HG02588 (cell line): ENCODE measurements around the gene TCF7.
"Not testable (repeated sequence)": the region's sequence is repeated elsewhere in the genome, so short reads cannot be mapped to it uniquely, and the experiment has no call there.

Experiments
- ATAC-seq: cut with Tn5 transposase; IDR thresholded peaks from one replicate; pipeline ENCODE4 v1.9.1; 2021; ENCODE audit warnings: mild to moderate bottlenecking, moderate library complexity; ENCODE audit not compliant: unreplicated experiment

TCF7 gene

DNA sequence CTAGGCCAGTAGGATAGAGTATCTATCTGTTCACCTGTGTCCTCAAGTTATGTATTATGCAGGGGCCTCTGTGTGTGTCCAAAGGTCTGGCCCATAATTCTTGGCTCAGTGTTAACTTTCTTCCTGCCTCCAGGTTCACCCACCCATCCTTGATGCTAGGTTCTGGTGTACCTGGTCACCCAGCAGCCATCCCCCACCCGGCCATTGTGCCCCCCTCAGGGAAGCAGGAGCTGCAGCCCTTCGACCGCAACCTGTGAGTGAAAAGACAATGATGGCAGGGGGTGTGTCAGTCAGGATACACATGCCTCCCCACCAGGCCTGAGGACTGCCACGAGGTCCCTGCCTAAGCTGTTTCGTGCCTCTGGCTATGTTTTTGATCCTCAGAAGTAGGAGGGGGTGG, 27.6 kb downstream of the TCF7 start:
- no peak for ATAC-seq

GRCh38 chr5:134142806-134143205, 28.3 kb downstream of the TCF7 start:
- no peak for ATAC-seq

DNA sequence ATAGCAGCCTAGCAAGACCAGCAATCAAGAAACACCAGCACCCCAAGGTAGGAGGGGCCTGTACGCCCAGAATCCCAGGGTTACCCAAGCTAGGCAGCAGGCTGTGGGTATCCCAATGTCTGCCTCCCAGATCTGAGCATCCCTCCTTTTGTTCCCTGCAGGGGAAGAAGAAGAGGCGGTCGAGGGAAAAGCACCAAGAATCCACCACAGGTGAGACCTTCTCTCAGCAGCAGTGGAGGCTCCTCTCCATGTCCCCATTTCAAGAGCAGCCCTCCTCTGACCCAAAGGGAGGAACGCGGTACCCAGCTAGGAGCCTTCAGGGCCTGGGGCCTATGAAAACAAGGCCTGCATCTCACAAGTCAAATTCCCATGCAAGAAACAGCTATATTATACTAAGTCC, 28.9 kb downstream of the TCF7 start:
- no peak for ATAC-seq

DNA sequence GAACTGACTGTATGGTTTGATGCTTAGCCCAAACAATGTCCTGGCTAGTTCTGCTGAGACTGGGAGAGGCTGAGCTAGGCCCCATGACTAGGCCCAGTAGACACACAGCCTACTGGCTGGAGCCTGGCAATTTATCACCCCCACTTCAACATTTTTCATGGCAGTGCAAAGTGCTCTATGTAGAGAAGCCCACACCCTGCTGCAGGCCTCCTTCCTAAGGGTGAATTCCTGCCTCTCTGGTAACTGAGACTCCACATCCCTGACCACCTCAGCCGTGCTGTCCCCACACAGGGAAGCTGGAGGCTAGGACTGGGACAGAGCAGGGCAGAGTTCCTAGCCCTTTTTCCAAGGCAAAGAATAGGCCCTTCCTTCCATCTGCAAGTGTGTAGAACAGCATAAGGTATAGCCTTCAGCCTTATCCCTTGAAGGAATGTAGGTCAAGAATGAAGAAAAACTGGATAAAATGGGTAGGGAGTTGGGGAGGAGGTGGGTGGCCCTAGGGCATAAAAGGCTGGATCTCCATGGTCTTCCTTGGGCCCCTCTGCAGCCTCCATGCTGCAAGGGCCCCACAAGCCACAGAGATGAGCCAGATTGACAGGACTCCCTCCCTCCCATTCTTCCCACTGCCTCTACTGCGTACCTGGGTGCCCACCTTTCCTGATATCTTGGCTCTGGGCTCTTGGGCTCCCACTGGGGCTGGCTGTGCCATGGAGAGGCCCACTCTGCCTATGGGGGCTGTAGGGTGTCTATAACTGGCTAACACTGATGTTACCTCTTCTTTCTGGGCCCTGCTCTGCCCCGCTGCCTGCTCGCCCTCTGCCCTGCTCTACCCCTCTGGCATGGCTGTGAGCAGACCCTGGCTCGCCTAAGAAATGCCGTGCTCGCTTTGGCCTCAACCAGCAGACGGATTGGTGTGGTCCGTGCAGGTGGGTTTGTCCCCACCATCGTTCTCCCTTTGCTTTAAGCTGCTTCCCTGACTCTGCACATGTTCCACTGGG, 29.8 kb downstream of the TCF7 start:
- no peak for ATAC-seq

DNA sequence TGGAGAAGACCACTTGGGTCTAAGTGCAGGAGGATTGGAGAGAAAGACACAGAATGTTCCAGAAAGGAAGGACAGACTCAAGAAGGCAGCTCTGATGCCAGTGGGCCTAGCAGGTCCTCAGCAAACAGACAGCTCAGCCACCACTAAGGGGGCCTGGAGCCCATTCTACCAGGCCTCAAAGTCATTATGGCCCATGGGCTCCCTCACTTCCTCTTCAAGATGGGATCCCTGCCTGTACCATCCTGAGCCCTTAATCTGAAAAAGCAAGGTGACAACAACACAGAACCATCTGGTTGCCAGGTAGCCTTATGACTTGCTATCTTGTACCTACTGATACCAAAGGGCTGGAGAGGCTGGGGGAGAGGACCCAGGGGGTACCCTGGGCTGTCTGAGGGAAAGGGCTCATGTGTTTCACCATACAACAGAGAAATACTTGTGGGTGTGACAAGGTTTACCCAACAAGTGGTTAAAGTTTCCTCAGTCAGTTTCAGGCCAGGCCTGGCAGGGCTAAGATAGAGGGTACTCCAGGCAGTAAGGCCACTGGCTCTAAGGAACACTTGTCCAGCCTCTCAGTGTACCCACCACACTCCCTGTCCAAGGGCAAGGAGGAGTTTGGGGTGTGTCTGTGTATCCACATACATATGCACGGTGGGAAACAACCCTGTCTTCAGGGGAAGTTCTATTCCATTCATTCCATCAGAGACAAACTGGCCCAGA, 30.7 kb downstream of the TCF7 start:
- ATAC-seq: no peak

GRCh38 chr5:134145779-134146581, 31.5 kb downstream of the TCF7 start:
- no peak for ATAC-seq

- no peak for ATAC-seq
Observed at GRCh38 chr5:134146651-134147518, 32.4 kb downstream of the TCF7 start.

- ATAC-seq: no peak
Observed at GRCh38 chr5:134148316-134148715, 33.8 kb downstream of the TCF7 start.

GRCh38 chr5:134148986-134149539, 34.6 kb downstream of the TCF7 start:
- no peak for ATAC-seq

GRCh38 chr5:134149571-134150303, 35.3 kb downstream of the TCF7 start:
- ATAC-seq: no peak

- ATAC-seq: no peak
Observed at GRCh38 chr5:134151723-134152122, 37.2 kb downstream of the TCF7 start.

DNA sequence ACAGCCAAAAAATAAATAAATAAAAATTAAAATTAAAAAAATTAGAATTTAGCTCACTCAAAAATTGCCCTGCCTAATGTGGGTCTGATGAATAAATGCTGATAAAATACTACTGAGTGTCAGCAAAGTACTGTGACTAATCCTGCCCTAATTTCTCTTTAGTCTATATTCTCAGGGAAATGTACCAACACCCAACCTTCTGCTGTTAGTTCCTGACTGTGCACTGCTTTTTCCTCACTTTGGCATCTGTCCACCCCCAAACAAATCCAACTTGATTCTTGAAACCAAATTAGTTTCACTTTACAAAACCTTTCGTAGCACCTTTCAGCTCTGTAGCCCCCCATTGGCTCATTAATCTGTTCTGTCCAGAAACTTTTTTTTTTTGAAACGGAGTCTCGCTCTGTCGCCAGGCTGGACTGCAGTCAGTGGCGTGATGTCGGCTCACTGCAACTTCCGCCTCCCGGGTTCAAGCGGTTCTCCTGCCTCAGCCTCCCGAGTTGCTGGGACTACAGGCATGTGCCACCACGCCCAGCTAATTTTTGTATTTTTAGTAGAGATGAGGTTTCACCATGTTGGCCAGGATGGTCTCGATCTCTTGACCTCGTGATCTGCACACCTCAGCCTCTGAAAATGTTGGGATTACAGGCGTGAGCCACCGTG, 37.8 kb downstream of the TCF7 start:
- ATAC-seq: not testable (repeated sequence)

GRCh38 chr5:134153241-134153640, 38.8 kb downstream of the TCF7 start:
- ATAC-seq: no peak

DNA sequence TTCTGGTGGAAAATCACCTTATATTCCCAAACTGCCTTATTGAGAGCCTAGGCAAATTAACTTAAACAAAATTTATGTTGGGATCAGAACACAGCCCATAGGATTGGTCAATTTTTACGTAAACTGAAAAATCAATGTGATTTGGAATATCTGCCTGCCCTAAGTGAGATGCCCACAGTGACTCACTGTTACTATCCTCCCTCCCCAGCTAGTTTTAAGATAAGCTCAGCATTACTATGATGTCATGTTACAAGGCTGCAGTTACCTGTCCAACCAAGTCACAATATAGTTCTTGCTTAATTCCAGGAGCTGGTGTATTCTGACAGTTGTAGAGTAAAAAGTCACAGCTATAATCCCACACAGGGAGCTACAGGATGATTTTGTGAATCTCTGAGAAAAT, 39.2 kb downstream of the TCF7 start:
- no peak for ATAC-seq

- ATAC-seq: no peak
Observed at GRCh38 chr5:134161513-134162395, 47.3 kb downstream of the TCF7 start.

- no peak for ATAC-seq
Observed at GRCh38 chr5:134162592-134162991, 48.1 kb downstream of the TCF7 start.

DNA sequence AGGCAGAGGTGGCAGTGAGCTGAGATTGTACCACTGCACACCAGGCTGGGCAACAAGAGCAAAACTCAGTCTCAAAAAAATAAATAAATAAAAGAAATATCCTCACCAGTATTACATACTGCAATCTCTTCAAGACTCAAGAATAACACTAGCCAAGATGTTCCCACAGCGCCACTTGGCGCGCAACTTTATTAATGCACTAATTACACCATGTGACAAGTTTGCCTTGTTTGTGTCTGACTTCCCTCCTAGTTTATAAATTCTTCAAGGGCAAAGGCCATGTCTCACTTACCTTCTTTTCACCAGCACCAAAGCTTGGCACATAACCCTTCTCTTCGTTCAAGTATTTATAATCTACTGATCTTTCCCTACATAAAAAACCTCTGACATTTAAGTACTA, 57.5 kb downstream of the TCF7 start:
- ATAC-seq: no peak
